HPDE6-E6E7 (cell line): ENCODE data around the gene ATAD3B.
"Not testable (repeated sequence)": the region's sequence is repeated elsewhere in the genome, so short reads cannot be mapped to it uniquely, and the experiment has no call there.

ENCODE experiments used
- DNase-seq: peaks from one replicate; pipeline ENCODE4 v3.0.0; 2011; ENCODE audit warnings: missing footprints; ENCODE audit errors: extremely low spot score

ATAD3B gene

DNA sequence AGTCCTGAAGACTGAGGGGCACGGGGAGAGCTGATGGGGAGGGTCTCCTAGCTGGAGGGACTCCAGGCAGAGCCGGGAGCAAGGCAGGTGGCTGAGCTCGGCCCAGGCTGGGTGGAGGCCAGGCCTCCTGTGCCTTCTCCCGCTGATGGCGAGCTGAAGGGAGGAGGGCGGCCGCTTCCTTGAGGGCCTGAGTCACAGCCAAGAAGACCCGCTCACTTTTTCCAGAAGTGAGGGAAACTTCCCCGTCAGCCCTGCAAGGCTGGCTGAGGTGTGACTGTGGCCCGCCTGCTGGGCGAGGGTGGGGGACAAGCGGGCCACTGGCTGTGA, 37.8 kb upstream of the ATAD3B start:
- DNase-seq = no peak

DNA sequence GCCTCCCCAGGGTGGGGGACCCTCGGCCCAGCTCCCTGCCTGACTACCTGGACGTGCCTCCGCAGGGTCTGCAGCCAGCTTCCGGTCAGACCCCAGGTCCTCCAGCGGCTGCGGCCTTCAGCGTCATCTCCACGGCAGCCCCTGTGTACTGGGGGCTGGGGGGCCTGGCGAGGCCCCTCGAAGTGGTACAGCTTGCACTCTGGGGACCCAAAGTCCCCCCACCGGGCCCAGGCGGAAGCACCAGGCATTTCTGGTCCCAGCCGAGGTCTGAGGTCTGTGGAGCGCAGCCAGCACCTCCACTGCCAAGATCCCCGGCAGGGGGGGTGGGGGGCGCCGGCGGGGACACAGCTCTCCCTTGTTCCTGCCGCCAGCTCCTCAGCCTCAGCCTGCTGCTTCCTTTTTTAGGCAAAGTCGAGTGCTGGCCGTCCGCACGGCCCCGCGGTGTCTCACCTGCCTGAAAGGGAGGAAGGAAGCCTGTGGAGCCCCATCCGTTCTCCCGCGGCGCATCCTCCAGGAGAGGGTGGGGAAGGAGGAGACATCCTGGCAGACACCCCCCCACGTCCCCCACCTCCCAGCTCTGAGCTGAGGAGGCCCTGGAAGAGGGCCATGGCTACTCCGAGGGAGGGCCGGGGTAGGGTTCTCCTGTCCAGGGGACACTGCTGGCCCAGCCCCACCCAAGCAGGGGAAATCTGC, 37.3 kb upstream of the ATAD3B start:
- DNase-seq = no peak

DNA sequence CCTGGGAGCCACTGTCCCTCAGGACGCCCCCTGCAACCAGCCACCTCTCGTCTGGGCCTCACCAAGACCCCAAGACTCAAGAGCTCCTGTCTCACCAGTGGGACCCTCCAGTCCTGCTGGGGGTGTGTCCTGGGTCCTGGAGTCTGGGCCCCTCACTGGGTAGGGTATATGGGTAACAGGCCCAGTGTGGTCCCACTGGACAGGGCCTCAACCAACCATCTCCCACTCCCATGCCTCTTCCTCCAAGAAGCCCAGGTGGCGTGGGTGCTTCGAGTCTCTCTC, 36.8 kb upstream of the ATAD3B start:
- DNase-seq = no peak

DNA sequence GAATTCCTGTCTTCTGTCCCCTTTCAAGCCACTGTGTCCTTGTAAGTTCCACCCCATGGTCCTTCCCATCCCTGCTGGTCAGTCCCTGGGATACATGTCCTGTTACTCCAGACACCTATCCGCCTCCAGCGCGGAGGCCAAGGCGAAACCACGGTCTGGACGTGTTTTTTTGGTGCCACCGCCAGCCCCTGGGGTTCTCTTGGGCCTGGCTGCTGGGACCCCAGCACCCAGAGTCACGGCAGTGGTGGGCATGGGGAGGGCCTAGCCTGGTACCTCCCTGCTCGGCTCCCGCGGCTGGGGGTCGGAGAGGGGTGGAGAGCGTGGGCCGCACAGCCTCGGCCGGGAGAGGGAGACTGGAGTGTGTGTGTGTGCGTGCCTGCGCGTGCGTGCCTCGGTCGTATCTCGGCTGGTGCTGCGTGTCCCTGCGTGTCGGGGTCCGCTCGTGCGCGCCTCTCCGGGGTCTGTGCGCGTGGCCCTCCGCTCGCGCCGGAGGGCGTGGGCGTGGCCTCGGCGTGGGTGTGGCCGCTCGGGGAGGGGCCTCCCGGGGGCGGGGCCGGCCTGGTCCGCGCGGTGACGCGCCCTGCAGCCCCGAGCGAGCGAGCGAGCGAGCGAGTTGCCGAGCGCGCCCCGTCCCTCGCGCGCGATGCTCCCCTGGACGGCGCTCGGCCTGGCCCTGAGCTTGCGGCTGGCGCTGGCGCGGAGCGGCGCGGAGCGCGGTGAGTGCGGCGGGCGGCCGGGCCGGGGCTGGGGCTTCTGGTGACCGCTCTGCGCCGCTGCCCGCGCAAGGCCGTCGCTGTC, 36.3 kb upstream of the ATAD3B start, which contains the start of gene VWA1:
TSS of gene VWA1 (plus strand) at position 585 of the 798 bp plus-strand sequence. CDS start at position 644, 59 bp downstream.
- DNase-seq = no peak

DNA sequence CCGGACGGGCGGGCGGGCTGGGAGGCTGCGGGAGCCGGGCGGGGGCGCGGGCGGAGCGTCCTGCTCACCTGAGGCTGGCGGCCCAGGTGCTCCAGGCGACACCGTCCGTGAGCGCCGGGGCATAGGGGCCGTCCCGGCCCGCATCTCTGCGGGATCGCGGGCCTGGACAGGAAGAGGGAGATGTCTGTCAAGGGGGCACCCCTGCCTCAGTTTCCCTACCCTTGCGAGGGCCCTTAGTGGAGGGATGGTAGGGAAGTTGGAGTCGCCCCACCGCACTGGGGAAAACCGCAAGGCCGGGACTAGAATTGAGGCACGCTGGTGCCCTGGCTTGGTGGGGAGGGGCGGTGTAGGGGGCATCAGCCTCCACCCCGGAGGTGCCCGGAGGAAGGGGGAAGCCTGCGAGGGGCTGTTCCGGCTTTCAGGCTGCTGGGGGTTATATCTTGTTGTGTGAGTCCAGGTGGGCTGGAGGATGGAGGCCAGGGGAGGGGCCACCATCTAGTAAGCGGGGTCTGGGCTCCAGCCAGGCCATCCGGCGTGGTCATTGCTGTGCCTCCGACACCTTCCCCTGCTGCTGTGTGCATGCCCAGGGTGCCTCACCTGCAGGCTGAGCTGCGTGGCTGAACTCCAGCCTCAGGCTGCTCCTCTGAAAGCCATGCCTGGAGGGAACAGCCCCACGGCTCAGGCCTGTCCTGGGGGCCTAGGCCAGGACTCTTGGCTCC, 35.5 kb upstream of the ATAD3B start:
- DNase-seq = no peak

DNA sequence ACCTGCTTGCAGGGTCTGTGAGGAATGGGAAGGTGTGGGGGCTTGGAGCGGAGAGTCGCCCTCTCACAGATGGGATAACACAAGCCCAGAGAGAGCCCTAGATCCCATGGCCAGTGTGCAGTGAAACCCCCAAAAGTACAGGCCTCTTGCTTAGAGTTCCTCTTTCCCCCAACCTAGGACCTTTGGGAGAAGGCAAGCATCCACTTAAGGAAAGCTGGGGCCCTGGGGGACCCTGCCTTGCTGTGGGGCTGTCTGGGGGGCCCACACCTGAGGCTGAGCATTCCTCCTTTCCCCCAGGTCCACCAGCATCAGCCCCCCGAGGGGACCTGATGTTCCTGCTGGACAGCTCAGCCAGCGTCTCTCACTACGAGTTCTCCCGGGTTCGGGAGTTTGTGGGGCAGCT, 34.9 kb upstream of the ATAD3B start:
- DNase-seq = no peak

DNA sequence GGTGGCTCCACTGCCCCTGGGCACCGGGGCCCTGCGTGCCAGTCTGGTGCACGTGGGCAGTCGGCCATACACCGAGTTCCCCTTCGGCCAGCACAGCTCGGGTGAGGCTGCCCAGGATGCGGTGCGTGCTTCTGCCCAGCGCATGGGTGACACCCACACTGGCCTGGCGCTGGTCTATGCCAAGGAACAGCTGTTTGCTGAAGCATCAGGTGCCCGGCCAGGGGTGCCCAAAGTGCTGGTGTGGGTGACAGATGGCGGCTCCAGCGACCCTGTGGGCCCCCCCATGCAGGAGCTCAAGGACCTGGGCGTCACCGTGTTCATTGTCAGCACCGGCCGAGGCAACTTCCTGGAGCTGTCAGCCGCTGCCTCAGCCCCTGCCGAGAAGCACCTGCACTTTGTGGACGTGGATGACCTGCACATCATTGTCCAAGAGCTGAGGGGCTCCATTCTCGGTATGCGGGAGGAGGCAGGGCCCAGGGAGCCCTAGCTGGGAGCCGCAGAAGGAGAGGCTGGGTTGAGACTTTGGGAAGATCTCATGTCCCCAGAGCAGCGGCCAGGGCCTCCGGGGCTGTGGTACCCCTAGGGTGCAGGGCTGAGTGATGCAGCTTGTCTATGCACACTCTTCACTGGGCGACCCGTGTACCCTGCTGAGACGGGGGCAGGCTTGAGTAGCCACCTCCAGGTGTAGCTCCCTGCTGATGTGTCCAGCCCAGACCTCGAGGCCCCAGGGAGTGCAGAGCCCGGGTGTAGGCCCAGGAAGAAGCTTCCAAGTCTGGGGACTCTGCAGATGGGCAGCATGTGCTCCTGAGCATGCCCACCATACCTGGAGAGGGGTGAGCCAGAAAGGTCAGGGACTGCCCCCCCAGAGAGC, 34.3 kb upstream of the ATAD3B start:
- DNase-seq = no peak

DNA sequence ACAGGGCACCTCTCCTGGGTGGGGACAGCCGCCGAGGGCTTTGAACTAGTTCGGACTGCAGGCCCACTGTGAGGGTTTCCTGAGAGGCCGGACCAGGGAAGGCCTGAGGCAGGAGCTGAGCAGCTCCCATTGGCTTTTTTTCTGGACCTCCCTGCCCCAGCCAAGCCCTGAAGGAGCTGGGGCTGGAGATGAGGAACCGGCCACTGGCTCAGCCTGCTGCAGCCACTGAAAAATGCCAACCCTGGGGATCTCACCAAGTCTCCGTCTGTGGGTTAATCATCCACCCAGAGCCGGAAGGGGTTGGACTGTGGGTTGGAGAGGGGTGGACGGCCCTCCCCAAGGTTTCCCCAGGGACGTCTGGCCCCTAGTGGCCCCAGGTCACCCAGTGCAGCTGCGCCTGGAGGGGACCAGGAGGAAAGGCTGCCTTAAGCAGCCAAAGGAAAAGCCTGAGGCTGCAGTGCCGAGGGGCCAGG, 33.6 kb upstream of the ATAD3B start:
- no peak for DNase-seq

DNA sequence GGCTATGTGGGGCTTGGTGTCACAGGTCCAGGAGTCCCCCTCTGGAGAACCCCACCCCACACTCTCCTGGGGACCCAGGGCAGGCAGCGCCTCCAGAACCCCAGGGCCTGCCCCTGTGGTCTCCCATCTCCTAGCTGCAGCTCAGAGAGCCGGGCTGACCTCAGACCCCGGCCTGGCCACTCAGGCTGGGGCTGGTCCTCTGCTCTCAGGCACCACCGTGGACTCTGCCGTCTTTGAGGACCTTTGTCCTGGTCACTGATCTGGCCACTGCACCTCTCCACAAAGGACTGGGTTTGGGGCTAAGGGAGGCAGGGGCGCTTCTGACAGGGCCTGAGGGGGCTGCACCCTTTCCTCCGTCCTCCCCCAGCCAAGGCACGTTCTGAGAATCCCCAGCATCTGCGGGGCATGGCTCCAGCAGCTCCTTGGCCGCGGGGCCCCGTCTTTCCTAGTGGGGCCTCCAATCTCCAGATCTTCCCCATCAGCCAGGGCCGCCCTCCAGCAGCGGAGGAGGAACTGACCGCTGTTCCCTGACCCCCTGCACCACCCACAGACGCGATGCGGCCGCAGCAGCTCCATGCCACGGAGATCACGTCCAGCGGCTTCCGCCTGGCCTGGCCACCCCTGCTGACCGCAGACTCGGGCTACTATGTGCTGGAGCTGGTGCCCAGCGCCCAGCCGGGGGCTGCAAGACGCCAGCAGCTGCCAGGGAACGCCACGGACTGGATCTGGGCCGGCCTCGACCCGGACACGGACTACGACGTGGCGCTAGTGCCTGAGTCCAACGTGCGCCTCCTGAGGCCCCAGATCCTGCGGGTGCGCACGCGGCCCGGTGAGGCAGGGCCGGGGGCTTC, 32.8 kb upstream of the ATAD3B start:
- DNase-seq = no peak

DNA sequence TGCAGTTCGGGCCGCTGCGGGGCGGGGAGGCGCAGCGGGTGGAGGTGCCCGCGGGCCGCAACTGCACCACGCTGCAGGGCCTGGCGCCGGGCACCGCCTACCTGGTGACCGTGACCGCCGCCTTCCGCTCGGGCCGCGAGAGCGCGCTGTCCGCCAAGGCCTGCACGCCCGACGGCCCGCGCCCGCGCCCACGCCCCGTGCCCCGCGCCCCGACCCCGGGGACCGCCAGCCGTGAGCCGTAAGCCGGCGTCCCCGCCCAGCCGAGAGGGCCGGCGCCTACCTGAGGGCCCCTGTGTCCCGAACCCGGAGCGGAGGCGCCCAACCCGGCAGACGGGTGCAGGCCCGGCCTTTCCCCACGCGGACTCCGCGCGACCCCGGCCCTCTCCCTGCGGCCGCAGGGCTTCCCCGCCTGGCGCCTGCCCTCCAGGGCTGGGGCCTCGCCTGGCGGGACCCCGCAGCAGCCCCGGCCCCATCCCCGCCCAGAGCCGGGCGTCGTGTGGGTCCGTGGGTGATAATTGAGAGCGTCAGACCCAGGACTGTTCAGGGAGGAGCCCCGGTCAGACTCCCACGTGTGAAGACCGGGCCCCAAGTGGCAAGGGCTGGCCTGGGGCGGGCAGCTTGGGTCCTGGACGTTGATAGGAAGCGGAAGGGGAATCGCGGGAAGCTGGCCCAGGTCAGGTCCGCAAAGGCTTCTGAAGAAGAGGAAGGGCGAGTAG, 31.9 kb upstream of the ATAD3B start:
- DNase-seq = no peak

DNA sequence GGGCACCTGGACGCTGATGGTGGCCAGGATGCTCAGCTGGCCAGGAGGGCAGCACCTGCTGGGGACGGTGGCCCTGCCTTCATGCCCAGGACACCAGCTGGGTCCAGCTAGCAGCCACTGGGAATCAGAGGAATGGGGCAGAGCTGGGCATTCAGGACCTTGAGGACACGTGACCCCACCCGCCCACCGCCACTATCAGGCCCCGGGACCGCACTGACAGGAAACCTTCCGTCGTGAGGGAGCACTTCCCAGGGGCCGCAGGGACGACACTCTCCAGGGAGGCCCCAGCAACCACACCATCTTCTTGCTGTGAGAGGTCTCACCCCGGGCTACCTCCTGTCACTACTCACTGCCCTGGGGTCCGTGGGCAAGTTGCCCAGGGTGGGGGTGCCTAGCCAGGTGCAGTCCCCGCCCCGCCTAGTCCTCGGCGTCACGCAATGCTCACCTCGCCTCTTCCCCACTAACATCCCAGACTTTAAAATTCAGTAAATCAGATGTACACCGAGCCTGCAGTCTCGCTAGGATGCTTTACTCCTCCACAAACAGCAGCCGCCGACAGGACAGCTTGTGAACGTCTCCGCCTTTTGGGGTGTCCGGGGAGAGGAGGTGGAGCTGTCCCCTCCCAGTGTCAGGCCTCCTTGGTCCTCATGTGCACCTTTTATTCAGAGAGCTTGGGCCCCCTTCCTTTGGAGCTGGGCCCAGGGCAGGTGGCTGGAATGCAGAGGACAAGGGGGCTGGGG, 31.1 kb upstream of the ATAD3B start:
- DNase-seq = no peak

DNA sequence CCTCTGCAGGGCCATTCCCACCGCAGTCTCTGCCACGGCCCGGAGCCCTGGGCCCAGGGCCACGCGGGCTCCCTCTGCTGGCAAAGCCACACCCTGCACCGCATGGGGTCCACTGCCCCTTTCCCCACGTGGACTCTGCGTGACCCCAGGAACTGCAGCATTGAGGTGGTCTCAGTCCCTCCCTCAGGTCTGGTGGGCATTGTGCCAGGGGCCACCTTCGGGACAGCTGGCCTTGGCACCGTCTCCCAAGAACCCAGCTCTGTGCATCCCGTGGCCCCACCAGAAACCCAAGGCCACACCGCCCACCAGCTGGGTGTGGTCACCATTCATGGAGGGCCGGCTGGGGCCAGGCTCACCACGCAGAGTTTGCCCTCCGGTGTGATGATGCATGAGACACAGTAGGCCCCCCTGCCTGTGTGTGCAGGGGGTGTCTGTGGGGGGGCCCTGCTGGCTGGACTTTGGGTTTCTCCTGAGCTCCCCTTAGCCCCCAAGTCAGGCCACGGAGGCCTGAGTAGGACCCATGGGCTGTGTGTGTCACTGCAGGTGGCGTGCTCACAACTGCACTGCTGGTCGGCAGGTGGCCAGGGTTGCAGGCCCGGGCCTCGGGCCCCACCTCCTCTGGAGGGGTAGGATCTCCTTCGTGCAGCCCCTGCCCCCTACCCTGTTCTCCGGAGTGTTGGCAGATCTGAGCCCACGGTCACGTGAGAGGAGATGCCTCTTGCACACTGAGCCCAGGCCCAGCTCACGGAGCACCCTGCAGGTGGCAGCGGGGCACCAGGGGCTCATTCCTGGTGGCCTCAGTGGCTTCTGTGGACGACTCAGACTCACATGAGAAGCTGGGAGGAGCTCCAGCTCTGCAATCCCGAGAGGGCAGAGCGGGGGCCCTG, 30.3 kb upstream of the ATAD3B start:
- peak; percentile 78 for DNase-seq

DNA sequence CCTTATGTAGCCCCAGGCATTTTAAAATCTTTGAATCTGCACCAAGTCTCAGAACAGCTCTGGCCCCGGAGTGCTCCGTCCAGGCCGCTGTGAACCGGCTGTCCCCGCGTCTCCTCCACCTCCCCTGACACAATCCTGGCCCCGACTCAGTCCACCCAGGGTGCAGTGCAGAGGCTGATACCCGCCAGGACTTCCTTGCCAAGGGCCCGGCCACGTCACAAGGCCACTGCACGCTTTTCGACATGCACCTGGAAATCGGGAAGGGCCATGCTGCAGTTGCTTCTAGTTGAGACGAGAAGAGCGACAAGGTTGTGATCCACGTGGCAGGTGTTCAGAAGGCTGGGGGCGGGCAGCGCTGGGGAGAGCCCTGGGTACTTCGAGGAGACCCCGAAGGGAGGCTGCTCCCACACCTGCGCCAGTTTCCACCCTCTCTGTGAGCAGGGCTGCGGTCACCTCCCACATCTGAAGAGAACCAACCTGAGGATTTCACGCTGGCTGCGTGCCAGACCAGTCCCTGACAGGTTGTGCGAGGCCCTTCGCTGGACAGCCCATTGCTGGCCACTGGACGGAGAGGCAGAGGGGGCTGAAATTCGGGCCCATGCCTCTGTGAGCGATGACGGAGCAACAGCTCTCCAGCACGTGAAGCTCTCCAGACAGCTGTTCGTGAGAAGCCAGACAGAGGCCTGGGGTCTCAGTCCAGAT, 29.3 kb upstream of the ATAD3B start:
- no peak for DNase-seq

DNA sequence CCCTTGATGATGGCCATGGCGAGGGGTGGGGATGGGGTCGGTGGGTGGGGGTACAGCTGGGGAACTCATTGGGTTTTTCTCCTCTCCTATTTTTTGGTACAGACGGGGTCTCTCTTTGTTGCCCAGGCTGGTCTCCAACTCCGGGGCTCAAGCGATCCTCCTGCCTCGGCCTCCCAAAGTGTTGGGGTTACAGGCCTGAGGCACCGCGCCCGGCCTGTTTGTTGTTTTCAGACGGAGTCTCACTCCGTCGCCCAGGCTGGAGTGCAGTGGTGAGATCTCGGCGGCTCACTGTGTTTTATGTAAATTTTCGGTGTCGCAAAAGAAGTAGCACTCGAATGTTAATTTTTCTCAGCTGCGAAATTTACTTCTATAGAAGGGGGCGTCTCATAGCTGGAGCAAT, 24.9 kb upstream of the ATAD3B start:
- not testable (repeated sequence) for DNase-seq

DNA sequence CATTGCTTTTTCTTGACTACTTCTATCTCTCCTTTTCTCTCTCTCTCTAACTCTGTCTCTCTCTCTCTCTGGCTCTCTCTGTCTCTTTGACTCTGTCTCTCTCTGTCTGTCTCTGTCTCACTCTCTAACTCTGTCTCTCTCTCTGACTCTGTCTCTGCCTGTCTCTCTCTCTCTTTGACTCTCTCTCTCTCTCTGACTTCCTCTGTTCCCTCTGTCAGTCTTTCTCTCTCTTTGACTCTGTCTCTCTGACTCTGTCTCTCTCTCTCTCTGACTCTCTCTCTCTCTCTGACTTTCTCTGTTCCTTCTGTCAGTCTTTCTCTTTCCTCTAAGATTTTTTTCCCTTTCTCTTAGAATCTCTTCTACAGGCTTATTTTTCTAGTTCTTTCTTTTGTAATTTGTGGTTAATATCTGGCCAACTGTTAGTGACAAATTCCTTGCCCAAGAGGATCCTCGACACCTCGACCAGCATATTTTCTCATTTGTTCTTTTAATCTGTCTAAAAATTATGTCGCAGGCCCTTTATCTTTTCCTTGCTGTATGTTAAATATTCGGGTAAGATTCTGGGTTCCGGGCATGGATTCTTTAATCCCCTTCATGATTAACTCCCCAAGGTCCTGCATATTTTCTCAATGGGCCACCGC, 22.3 kb upstream of the ATAD3B start, which contains the start of gene ATAD3C:
TSS of gene ATAD3C (plus strand) at position 591 of the 641 bp plus-strand sequence. CDS start 995 bp downstream, outside the sequence.
- DNase-seq = no peak

DNA sequence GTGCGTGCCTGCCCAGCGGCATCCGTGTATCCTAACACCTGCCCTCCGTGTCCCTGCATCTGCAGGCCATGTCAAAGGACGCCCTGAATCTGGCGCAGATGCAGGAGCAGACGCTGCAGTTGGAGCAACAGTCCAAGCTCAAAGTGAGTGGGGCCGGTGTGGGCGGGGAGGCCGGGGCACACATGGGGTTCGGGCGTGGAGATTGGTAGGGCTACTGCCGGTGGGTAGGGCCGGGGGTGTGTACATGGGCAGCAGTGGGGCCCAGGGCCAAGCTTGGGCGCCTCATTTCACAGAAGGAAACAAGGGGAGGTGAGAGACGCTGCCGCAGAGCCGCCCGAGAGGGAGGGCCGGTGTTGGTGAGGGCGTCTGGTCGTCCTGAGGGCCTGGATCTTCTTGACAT, 20.9 kb upstream of the ATAD3B start:
- DNase-seq = not testable (repeated sequence)

DNA sequence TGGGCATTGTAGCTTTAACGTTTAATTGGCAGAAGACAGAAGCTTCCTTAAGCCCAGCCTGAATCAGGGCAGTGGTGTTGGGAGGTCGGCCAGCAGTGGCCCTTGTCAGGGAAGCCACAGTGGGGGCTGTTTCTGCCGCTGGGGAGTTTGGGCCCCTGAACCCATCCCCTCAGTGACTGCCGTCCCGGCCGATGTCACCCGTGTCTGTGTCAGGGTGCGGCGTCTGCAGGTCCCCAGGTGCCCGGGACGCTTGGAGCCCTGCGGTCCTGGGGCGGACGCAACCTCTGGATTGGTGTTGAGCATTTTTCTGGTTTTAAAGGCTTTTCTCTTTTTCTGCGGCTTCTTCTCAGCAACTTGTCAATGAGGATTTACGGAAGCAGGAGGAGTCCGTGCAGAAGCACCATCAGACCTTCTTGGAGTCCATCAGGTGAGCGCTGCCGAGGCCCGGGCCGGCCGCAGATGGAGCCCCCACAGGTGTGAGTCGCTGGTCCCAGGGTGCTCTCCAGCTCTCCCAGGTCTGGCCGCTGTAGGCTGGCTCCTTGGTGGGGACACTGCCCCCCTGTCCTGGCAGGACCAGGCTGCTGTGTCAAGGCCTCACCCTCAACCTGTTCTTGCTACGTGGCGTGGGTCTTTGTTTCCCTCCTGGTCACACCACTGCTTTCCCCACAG, 19.7 kb upstream of the ATAD3B start:
- DNase-seq = no peak
